Central memory CD8-positive, alpha-beta T cell (primary cell): ENCODE results near the gene TRIM60.
"Not testable (repeated sequence)": the region's sequence is repeated elsewhere in the genome, so short reads cannot be mapped to it uniquely, and the experiment has no call there.

Source experiments
- ATAC-seq: fragments of 150-1000 bp; cut with Tn5 transposase; replicated peaks from 2 replicates; pipeline ENCODE4 v1.10.0; 2022; ENCODE audit warnings: mild to moderate bottlenecking, moderate FRiP score, moderate number of reproducible peaks; ENCODE audit not compliant: poor library complexity, severe bottlenecking; ENCODE audit errors: extremely low read depth
- DNase-seq, 2 donors: peaks; one replicate each; pipeline ENCODE4 v3.0.0; 2021; ENCODE audit warnings: low spot score in 2 of 2
- H3K27ac Mint-ChIP-seq: one replicate; pipeline ENCODE4 v1.8.0; 2022; ENCODE audit warnings: low read depth, mild to moderate bottlenecking, moderate library complexity, mixed read lengths
- H3K27me3 Mint-ChIP-seq: one replicate; pipeline ENCODE4 v1.8.0; 2022; ENCODE audit warnings: mixed read lengths
- H3K36me3 Mint-ChIP-seq: one replicate; pipeline ENCODE4 v1.8.0; 2022; ENCODE audit warnings: mild to moderate bottlenecking, moderate library complexity, mixed read lengths; ENCODE audit not compliant: insufficient read depth
- H3K4me1 Mint-ChIP-seq: one replicate; pipeline ENCODE4 v1.8.0; 2022; ENCODE audit warnings: mixed read lengths
- H3K4me3 Mint-ChIP-seq: one replicate; pipeline ENCODE4 v1.8.0; 2022; ENCODE audit warnings: mild to moderate bottlenecking, moderate library complexity, mixed read lengths
- H3K9me3 Mint-ChIP-seq: one replicate; pipeline ENCODE4 v1.8.0; 2022; ENCODE audit warnings: mixed read lengths

The TRIM60 gene

DNA sequence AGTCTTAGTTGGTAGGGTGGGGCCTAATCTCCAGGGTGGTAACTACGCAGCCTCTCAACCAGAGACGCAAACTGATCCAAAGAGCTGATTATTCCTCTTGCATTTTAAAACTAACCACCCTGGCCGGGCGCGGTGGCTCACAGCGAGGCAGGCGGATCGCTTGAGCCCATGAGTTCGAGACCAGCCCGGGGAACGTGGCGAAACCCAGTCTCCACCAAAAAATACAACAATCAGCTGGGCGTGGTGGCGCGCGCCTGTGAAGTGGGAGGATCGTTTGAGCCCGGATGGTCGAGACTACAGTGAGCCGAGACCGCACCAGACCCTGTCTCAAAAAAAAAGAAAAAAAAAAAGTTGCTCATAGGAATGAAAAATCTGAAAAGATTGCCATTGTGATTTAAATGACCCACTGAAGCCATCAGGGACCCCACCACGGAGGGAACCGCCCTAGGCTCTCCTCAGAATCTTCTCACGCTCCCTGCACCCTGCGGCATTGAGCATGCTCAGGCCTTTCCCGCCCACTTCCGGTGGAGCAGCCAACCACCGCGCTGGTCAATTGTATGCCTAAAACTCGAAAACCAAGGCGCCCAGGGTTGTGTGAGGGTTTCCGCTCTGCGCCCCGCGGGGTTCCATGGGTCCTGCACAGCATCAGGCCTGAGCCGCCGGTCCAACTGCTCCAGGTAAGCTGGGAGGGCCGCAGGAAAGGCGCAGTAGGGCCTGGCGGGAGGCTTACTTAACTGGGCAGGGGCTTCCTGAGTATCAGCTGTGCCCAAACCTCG, at the start of gene TRIM60:
Gene TRIM60 (plus strand): TSS at position 564 of the 776 bp plus-strand sequence. CDS start 8,074 bp downstream, outside the sequence.
- ATAC-seq (no peak), DNase-seq (no peak)
- no peak within 1 kb of the TSS for H3K4me3 Mint-ChIP-seq
- H3K9me3 Mint-ChIP-seq, result no peaks in the 10 kb centered on the region
- peaks cover 4% of the 10 kb centered on the region for H3K27me3 Mint-ChIP-seq
- H3K27ac Mint-ChIP-seq, result no peak within 1 kb of the TSS
- no peaks in the 10 kb centered on the region for H3K36me3 Mint-ChIP-seq
- H3K4me1 Mint-ChIP-seq, result no peaks in the 10 kb centered on the region

DNA sequence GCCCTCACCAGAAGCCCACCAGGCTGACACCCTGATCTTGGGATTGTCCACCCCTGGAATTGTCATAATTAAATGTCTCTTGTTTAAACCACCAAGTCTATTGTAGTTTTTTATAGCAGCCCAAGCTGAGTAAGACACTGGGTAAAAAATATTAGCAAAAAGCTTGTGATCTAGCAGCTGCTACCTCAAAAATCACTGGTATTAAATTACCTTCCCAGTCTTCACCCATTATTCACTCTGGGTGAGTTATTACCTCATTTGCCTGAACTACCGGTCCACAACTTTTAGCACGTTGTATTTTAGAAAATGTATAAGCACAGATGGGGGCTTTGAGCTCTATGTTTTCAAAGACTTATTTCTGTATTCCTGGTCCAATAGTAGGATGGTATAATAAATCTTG, 42.3 kb upstream of the TRIM60 start:
- no peak overlapping the region for H3K4me3 Mint-ChIP-seq
- no peaks in the 10 kb centered on the region for H3K36me3 Mint-ChIP-seq
- H3K27ac Mint-ChIP-seq, result no peak overlapping the region
- DNase-seq, result no peak
- H3K27me3 Mint-ChIP-seq, result peaks cover 24% of the 10 kb centered on the region
- H3K9me3 Mint-ChIP-seq, result no peaks in the 10 kb centered on the region
- no peaks in the 10 kb centered on the region for H3K4me1 Mint-ChIP-seq
- ATAC-seq, result no peak

DNA sequence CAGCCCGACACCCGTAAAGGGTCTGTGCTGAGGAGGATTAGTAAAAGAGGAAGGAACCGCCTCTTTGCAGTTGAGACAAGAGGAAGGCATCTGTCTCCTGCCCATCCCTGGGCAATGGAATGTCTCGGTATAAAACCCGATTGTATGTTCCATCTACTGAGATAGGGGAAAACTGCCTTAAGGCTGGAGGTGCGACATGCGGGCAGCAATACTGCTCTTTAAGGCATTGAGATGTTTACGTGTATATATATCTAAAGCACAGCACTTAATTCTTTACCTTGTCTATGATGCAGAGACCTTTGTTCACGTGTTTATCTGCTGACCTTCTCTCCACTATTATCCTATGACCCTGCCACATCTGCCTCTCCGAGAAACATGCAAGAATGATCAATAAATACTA, 41.0 kb upstream of the TRIM60 start:
- H3K9me3 Mint-ChIP-seq, ATAC-seq, H3K36me3 Mint-ChIP-seq, H3K4me3 Mint-ChIP-seq, H3K4me1 Mint-ChIP-seq, DNase-seq, H3K27ac Mint-ChIP-seq: not testable (repeated sequence)
- peaks cover 24% of the 10 kb centered on the region for H3K27me3 Mint-ChIP-seq

DNA sequence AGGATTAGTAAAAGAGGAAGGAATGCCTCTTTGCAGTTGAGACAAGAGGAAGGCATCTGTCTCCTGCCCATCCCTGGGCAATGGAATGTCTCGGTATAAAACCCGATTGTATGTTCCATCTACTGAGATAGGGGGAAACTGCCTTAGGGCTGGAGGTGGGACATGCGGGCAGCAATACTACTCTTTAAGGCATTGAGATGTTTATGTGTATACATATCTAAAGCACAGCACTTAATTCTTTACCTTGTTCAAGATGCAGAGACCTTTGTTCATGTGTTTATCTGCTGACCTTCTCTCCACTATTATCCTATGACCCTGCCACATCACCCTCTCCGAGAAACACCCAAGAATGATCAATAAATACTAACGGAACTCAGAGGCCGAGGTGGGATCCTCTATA, 35.7 kb upstream of the TRIM60 start:
- H3K4me3 Mint-ChIP-seq, H3K27ac Mint-ChIP-seq, DNase-seq, H3K36me3 Mint-ChIP-seq, H3K9me3 Mint-ChIP-seq, ATAC-seq, H3K4me1 Mint-ChIP-seq: not testable (repeated sequence)
- peaks cover 37% of the 10 kb centered on the region for H3K27me3 Mint-ChIP-seq

DNA sequence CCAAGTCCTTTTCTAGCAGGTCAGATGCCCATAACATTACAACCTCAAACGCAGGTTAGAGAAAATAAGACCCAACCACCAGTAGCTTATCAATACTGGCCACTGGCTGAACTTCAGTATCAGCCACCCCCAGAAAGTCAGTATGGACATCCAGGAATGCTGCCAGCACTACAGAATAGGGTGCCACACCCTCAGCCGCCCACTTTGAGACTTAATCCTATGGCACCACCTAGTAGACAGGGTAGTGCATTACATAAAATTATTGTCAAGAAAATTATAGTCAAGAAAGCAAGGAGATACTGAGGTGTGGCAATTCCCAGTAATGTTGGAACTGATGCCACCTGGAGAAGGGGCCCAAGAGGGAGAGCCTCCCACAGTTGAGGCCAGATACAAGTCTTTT, 34.5 kb upstream of the TRIM60 start:
- H3K4me1 Mint-ChIP-seq, result no peaks in the 10 kb centered on the region
- H3K4me3 Mint-ChIP-seq, result no peak overlapping the region
- H3K9me3 Mint-ChIP-seq, result no peaks in the 10 kb centered on the region
- ATAC-seq (no peak), DNase-seq (no peak)
- H3K27ac Mint-ChIP-seq, result no peak overlapping the region
- peaks cover 32% of the 10 kb centered on the region for H3K27me3 Mint-ChIP-seq
- no peaks in the 10 kb centered on the region for H3K36me3 Mint-ChIP-seq

DNA sequence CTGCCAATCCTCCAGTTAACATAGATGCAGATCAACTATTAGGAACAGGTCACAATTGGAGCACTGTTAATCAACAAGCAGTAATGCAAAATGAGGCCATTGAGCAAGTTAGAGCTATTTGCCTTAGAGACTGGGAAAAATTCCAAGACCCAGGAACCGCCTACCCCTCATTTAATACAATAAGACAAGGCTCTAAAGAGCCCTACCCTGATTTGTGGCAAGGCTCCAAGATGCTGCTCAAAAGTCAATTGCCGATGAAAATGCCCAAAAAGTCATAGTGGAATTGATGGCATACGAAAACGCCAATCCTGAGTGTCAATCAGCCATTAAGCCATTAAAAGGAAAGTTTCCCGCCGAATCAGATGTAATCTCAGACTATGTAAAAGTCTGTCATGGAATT, 33.9 kb upstream of the TRIM60 start:
- ATAC-seq, result no peak

DNA sequence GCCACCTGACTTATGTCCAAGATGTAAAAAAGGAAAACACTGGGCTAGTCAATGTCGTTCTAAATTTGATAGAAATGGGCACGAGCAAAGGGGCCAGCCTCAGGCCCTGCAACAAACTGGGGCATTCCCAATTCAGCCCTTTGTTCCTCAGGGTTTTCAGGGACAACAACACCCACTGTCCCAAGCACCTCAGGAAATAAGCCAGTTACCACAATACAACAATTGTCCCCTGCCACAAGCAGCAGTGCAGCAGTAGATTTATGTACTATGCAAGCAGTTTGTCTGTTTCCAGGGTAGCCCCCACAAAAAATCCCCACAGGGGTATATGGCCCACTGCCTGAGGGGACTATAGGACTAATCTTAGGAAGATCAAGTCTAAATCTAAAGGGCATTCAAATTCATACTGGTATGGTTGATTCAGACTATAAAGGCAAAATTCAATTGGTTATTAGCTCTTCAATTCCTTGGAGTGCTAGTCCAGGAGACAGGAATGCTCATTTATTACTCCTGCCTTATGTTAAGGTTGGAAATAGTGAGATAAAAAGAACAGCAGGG, 33.2 kb upstream of the TRIM60 start:
- not testable (repeated sequence) for H3K4me1 Mint-ChIP-seq, DNase-seq, H3K36me3 Mint-ChIP-seq, H3K27ac Mint-ChIP-seq, H3K9me3 Mint-ChIP-seq, H3K4me3 Mint-ChIP-seq, ATAC-seq
- H3K27me3 Mint-ChIP-seq, result peaks cover 32% of the 10 kb centered on the region

More for the DNA sequence above, 33.9 kb upstream of the TRIM60 start:
- Mint-ChIP-seq H3K9me3 (no peaks in the 10 kb centered on the region), H3K4me3 (no peak overlapping the region), H3K4me1 (no peaks in the 10 kb centered on the region), H3K36me3 (no peaks in the 10 kb centered on the region), H3K27ac (no peak overlapping the region), H3K27me3 (peaks cover 32% of the 10 kb centered on the region)
- DNase-seq, result no peak

DNA sequence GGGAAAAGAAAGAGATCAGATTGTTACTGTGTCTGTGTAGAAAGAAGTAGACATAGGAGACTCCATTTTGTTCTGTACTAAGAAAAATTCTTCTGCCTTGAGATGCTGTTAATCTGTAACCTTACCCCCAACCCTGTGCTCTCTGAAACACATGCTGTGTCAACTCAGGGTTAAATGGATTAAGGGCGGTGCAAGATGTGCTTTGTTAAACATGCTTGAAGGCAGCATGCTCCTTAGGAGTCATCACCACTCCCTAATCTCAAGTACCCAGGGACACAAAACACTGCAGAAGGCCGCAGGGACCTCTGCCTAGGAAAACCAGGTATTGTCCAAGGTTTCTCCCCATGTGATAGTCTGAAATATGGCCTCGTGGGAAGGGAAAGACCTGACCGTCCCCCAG, 29.8 kb upstream of the TRIM60 start:
- H3K27ac Mint-ChIP-seq, H3K36me3 Mint-ChIP-seq, ATAC-seq, H3K9me3 Mint-ChIP-seq, DNase-seq, H3K4me1 Mint-ChIP-seq, H3K4me3 Mint-ChIP-seq: not testable (repeated sequence)
- H3K27me3 Mint-ChIP-seq, result peaks cover 23% of the 10 kb centered on the region

DNA sequence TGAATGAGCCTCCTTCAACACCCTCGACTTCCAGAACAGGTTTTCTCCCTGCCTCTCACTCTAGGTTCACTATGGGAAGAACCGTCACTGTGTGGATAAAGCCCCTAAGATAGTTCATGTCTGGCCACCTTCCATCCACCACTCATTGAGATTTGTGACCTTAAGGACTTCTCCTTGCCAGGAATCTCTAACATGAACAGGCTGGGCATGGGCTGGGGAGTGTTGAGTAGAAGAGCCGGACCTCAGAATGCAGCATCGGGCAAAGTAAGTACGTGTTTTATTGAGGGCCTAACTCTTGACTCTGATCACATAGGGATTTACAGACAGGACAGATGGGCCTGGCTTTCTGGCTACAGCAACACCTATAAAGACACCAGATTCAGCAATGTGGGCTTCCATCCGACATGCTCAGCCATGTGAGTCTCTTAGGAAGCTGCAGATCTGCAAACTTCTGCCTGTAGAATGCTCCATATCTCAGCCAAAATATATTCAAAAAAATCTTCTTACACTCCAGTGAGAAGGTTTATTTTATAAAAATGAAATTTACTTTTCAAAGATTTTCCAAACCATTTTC, 26.4 kb upstream of the TRIM60 start:
- ATAC-seq (no peak), DNase-seq (no peak)
- Mint-ChIP-seq H3K4me1 (no peaks in the 10 kb centered on the region), H3K27me3 (no peaks in the 10 kb centered on the region), H3K27ac (no peak overlapping the region), H3K4me3 (no peak overlapping the region), H3K36me3 (no peaks in the 10 kb centered on the region), H3K9me3 (no peaks in the 10 kb centered on the region)

DNA sequence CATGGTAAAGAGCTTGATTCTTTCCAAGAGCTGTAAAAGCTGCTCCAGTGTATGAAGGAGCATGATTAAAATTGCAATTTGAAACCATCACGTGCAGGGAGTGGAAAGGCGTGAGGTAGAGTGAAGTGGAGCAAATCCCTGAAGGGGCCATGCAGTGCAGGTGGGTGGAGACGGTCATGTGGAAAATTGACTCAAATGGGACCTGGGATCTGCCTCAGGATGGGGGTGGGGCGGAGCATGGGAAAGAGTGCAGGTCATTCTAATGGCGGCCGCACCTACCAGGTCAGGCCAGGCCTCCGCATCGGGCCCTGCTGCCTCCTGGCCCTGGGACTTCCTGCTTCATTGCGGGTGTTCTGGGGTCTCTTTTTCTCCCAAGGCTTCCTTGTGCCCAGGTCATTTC, 25.3 kb upstream of the TRIM60 start:
- Mint-ChIP-seq H3K9me3 (no peaks in the 10 kb centered on the region), H3K4me3 (no peak overlapping the region)

DNA sequence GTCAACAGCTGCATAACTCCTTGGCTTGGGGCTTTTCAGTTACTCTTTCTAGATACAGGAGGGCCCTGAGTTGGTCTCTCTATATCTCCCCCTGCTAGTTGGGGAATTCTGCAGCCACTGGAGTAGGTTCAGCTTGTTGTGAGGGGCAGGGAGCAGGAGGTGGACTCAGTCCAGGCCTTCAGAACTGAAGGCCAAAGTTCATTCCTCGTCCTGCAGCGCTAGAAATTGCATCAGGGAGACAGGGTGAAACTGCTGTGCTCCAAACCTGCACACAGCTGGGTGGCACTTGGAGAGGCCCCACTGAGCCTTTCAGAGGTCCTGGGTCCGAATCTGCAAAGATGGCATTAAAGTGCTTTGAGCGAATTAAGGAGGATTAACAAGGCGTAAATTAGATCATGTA, 24.9 kb upstream of the TRIM60 start:
- Mint-ChIP-seq H3K4me1 (no peaks in the 10 kb centered on the region), H3K36me3 (no peaks in the 10 kb centered on the region), H3K9me3 (no peaks in the 10 kb centered on the region), H3K4me3 (no peak overlapping the region), H3K27me3 (no peaks in the 10 kb centered on the region), H3K27ac (no peak overlapping the region)
- ATAC-seq (no peak), DNase-seq (no peak)

More for the DNA sequence above, 25.3 kb upstream of the TRIM60 start:
- DNase-seq (no peak), ATAC-seq (no peak)
- no peaks in the 10 kb centered on the region for H3K4me1 Mint-ChIP-seq
- no peak overlapping the region for H3K27ac Mint-ChIP-seq
- H3K27me3 Mint-ChIP-seq, result no peaks in the 10 kb centered on the region
- no peaks in the 10 kb centered on the region for H3K36me3 Mint-ChIP-seq

DNA sequence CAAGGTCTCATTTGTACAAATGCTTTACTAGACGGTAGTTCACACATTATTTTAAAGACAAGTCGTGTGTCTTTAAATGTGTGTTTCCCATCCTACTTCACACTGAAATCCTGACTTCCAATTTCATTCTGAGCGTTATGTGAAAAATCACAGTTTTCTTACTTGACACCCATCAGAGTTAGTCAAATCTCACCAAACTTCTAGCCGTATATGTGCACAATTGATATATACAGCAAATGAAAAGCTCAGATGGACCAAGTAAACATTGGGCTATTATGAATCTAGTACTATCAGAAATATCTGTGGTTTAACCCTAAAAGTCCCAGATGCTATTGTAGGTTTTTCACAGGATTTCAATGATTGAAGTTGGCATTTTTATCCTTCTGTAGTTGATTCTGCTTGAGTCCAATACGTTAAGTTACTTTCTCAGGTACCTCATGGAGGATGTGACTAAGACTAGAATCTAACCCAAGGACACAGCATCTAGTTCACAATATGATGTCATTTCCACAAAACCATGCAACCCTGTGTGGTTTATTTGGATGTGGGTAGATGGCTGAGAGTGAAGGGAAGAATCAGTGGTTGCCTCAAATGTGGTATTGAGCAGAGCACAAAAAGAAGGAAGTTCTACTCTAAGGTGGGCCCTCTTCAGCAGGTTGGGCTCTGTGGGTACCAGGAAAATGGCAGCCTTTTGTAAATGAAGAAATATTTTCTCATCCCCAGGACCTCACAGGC, 22.1 kb upstream of the TRIM60 start:
- ATAC-seq (no peak), DNase-seq (no peak)
- H3K9me3 Mint-ChIP-seq, result no peaks in the 10 kb centered on the region
- no peak overlapping the region for H3K27ac Mint-ChIP-seq
- no peaks in the 10 kb centered on the region for H3K4me1 Mint-ChIP-seq
- H3K36me3 Mint-ChIP-seq, result no peaks in the 10 kb centered on the region
- no peak overlapping the region for H3K4me3 Mint-ChIP-seq
- H3K27me3 Mint-ChIP-seq, result no peaks in the 10 kb centered on the region
